HUES64 (cell line): ENCODE data around the gene NMRK2.

Source experiments
- H3K27ac ChIP-seq: 2 replicates; pipeline ENCODE4 v1.7.0; 2013; ENCODE audit warnings: low read depth, low read length, inconsistent platforms
- H3K27me3 ChIP-seq: 2 replicates; pipeline ENCODE4 v1.6.1; 2013; ENCODE audit warnings: mild to moderate bottlenecking, low read length; ENCODE audit not compliant: insufficient read depth
- H3K36me3 ChIP-seq: 2 replicates; pipeline ENCODE4 v1.6.1; 2013; ENCODE audit warnings: mild to moderate bottlenecking, low read length; ENCODE audit not compliant: insufficient read depth
- H3K4me1 ChIP-seq: 2 replicates; pipeline ENCODE4 v1.6.1; 2013; ENCODE audit warnings: mild to moderate bottlenecking, low read length, moderate library complexity; ENCODE audit not compliant: insufficient read depth
- H3K4me3 ChIP-seq: 2 replicates; pipeline ENCODE4 v1.5.1; 2013; ENCODE audit warnings: mild to moderate bottlenecking, low read length, moderate library complexity
- H3K9ac ChIP-seq: 2 replicates; pipeline ENCODE4 v1.6.1; 2013; ENCODE audit warnings: mild to moderate bottlenecking, low read depth, low read length
- H3K9me3 ChIP-seq: 2 replicates; pipeline ENCODE4 v1.6.1; 2013; ENCODE audit warnings: low read depth, low read length; ENCODE audit not compliant: insufficient read depth
- WGBS: fragments of 150-250, 120-280 bp; methylation state at CpG from one replicate; pipeline ENCODE4 v1.1.7; 2013; ENCODE audit warnings: missing lambda C conversion rate; 5-methylcytosine and 5-hydroxymethylcytosine counted together

Gene NMRK2

GRCh38 chr19:3907626-3908265 is 25.1 kb upstream of the NMRK2 start:
- peaks cover 9% of the 10 kb centered on the region for H3K9me3 ChIP-seq
- peaks cover 51% of the 10 kb centered on the region for H3K36me3 ChIP-seq
- no peak overlapping the region for H3K27ac ChIP-seq
- H3K4me1 ChIP-seq = no peaks in the 10 kb centered on the region
- no peak overlapping the region for H3K4me3 ChIP-seq
- WGBS = 93% methylated on average over 50 of the region's 50 CpGs
- no peaks in the 10 kb centered on the region for H3K27me3 ChIP-seq
- no peak overlapping the region for H3K9ac ChIP-seq

- H3K9ac ChIP-seq = no peak overlapping the region
- no peak overlapping the region for H3K27ac ChIP-seq
- H3K9me3 ChIP-seq = peaks cover 9% of the 10 kb centered on the region
- H3K27me3 ChIP-seq = no peaks in the 10 kb centered on the region
- no peak overlapping the region for H3K4me3 ChIP-seq
- 84% methylated on average over 14 of the region's 14 CpGs for WGBS
- H3K36me3 ChIP-seq = peaks cover 51% of the 10 kb centered on the region
- H3K4me1 ChIP-seq = no peaks in the 10 kb centered on the region
These were observed 24.4 kb upstream of the NMRK2 start for GRCh38 chr19:3908266-3909054.

GRCh38 chr19:3910105-3910504 is 22.8 kb upstream of the NMRK2 start:
- whole genome bisulfite sequencing = 95% methylated on average over 1 of the region's 1 CpG
- H3K4me1 ChIP-seq = no peaks in the 10 kb centered on the region
- H3K27me3 ChIP-seq = no peaks in the 10 kb centered on the region
- no peak overlapping the region for H3K9ac ChIP-seq
- H3K4me3 ChIP-seq = no peak overlapping the region
- peaks cover 49% of the 10 kb centered on the region for H3K36me3 ChIP-seq
- no peak overlapping the region for H3K27ac ChIP-seq
- H3K9me3 ChIP-seq = peaks cover 9% of the 10 kb centered on the region

DNA sequence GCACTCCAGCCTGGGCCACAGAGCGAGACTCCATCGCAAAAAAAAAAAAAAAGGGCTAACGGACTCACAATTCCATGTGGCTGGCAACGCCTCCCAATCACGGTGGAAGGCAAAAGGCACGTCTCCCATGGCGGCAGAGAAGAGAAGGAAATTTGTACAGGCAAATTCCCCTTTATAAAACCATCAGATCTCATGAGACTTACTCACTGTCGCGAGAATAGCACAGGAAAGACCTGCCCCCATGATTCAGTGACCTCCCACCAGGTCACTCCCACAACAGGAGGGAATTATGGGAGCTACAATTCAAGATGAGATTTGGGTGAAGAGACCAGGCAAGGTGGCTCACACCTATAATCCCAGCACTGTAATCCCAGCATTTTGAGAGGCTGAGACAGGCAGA is 18.7 kb upstream of the NMRK2 start:
- Histone ChIP-seq H3K27me3 (no peaks in the 10 kb centered on the region), H3K36me3 (peaks cover 44% of the 10 kb centered on the region), H3K4me3 (no peak overlapping the region), H3K27ac (no peak overlapping the region), H3K9ac (no peak overlapping the region), H3K9me3 (peaks cover 9% of the 10 kb centered on the region), H3K4me1 (no peaks in the 10 kb centered on the region)
- WGBS = 91% methylated on average over 7 of the region's 9 CpGs

GRCh38 chr19:3916033-3916432 is 16.8 kb upstream of the NMRK2 start:
- H3K4me3 ChIP-seq = no peak overlapping the region
- H3K27me3 ChIP-seq = no peaks in the 10 kb centered on the region
- 95% methylated on average over 4 of the region's 5 CpGs for WGBS
- no peak overlapping the region for H3K27ac ChIP-seq
- peaks cover 38% of the 10 kb centered on the region for H3K36me3 ChIP-seq
- H3K9me3 ChIP-seq = no peaks in the 10 kb centered on the region
- no peaks in the 10 kb centered on the region for H3K4me1 ChIP-seq
- no peak overlapping the region for H3K9ac ChIP-seq

GRCh38 chr19:3919793-3920192 is 13.1 kb upstream of the NMRK2 start:
- 96% methylated on average over 8 of the region's 8 CpGs for WGBS
- Histone ChIP-seq H3K9me3 (no peaks in the 10 kb centered on the region), H3K27ac (no peak overlapping the region), H3K36me3 (peaks cover 36% of the 10 kb centered on the region), H3K27me3 (no peaks in the 10 kb centered on the region), H3K4me3 (no peak overlapping the region), H3K9ac (no peak overlapping the region), H3K4me1 (no peaks in the 10 kb centered on the region)

DNA sequence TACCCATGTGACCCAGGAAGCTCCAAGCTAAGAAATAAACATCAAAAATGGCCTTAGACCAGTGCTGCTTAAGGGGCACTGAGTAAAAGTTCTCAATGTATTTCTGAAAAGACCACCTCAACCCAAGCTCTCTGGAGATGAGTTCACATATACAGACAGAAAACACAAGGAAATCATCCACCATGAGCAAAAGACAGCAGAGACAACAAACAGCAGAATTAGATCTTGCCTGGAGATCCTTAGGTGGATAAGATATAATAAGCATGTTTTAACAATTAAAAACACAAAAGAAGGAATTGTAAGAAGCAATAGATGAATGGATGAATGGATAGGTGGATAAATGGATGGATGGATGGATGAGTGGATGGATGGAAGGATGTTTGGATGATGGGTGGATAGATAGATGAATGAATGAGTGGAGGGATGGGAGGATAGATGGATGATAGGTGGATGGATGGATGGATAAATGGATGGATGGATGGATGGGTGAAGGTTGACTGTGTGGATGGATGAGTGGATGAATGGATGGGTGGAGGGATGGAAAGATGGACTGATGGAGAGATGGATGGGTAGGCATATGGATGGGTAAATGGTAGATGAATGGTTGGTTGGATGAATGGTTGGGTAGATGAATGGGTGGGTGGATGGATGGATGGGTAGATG is 9.6 kb upstream of the NMRK2 start:
- Histone ChIP-seq H3K9ac (no peak overlapping the region), H3K9me3 (no peaks in the 10 kb centered on the region), H3K4me3 (no peak overlapping the region), H3K27me3 (no peaks in the 10 kb centered on the region), H3K27ac (no peak overlapping the region), H3K4me1 (no peaks in the 10 kb centered on the region), H3K36me3 (peaks cover 33% of the 10 kb centered on the region)

- WGBS = 94% methylated on average over 1 of the region's 1 CpG
- Histone ChIP-seq H3K36me3 (peaks cover 28% of the 10 kb centered on the region), H3K27me3 (no peaks in the 10 kb centered on the region), H3K4me3 (no peak overlapping the region), H3K4me1 (no peaks in the 10 kb centered on the region), H3K9ac (no peak overlapping the region), H3K9me3 (no peaks in the 10 kb centered on the region), H3K27ac (no peak overlapping the region)
These were observed 9.0 kb upstream of the NMRK2 start for GRCh38 chr19:3923912-3924311.

- Histone ChIP-seq H3K9ac (no peak overlapping the region), H3K4me1 (no peaks in the 10 kb centered on the region), H3K27ac (no peak overlapping the region), H3K27me3 (peaks cover 7% of the 10 kb centered on the region; the same call in 1 of the 2 replicates), H3K9me3 (no peaks in the 10 kb centered on the region), H3K4me3 (no peak overlapping the region), H3K36me3 (no peaks in the 10 kb centered on the region)
- 87% methylated on average over 8 of the region's 8 CpGs for WGBS
These were observed 1.8 kb upstream of the NMRK2 start for GRCh38 chr19:3931041-3931440.

GRCh38 chr19:3936506-3937442 is 3.9 kb downstream of the NMRK2 start:
- Histone ChIP-seq H3K9me3 (no peaks in the 10 kb centered on the region), H3K36me3 (peaks cover 10% of the 10 kb centered on the region; the same call in 1 of the 2 replicates), H3K27me3 (peaks cover 7% of the 10 kb centered on the region; the same call in 1 of the 2 replicates), H3K9ac (no peak overlapping the region), H3K4me3 (no peak overlapping the region), H3K4me1 (no peaks in the 10 kb centered on the region), H3K27ac (no peak overlapping the region)
- WGBS = 92% methylated on average over 22 of the region's 29 CpGs
